ENCODE results near the gene C1QC.

C1QC gene

DNA sequence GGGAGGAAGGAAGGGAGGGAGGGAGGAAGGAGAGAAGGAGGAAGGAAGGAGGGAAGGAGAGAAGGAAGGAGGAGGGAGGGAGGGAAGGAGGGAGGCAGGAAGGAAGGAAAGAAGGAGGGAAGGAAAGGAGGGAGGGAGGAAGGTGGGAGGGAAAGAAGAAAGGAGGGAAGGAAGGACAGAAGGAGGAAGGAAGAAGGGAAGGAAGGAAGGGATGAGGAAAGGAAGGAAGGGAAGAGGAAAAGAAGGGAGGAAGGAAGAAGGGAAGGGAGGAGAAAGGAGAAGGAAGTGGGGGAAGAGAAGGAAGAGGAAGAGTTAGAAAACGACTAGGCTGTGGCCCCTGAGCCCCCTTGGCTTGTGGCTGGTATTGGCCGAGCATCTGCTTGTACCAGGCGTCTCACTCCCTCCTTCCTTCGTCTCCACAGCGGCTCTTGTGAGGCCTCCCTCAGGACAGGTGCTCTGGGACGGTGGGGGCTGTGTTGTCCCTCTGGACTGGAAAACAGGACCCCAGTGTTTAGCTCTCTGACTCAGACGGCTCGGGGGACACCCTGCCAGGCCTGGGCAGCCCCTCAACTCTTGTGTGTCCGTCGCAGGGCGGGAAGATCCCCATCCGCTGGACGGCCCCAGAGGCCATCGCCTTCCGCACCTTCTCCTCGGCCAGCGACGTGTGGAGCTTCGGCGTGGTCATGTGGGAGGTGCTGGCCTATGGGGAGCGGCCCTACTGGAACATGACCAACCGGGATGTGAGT is 43.2 kb upstream of the C1QC start:
- no peak for DNase-seq (ENCODE audit: low read depth)
- H3K4me3 ChIP-seq (ENCODE audit: control insufficient read depth, low read depth, low read length) = no peak overlapping the region
- TF ChIP-seq, protein P1, sequence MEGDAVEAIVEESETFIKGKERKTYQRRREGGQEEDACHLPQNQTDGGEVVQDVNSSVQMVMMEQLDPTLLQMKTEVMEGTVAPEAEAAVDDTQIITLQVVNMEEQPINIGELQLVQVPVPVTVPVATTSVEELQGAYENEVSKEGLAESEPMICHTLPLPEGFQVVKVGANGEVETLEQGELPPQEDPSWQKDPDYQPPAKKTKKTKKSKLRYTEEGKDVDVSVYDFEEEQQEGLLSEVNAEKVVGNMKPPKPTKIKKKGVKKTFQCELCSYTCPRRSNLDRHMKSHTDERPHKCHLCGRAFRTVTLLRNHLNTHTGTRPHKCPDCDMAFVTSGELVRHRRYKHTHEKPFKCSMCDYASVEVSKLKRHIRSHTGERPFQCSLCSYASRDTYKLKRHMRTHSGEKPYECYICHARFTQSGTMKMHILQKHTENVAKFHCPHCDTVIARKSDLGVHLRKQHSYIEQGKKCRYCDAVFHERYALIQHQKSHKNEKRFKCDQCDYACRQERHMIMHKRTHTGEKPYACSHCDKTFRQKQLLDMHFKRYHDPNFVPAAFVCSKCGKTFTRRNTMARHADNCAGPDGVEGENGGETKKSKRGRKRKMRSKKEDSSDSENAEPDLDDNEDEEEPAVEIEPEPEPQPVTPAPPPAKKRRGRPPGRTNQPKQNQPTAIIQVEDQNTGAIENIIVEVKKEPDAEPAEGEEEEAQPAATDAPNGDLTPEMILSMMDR (IDR thresholded peaks at IDR 0.05; ENCODE audit: control insufficient read depth, insufficient read depth, low read depth, low read length, missing control alignments) = no peak

DNA sequence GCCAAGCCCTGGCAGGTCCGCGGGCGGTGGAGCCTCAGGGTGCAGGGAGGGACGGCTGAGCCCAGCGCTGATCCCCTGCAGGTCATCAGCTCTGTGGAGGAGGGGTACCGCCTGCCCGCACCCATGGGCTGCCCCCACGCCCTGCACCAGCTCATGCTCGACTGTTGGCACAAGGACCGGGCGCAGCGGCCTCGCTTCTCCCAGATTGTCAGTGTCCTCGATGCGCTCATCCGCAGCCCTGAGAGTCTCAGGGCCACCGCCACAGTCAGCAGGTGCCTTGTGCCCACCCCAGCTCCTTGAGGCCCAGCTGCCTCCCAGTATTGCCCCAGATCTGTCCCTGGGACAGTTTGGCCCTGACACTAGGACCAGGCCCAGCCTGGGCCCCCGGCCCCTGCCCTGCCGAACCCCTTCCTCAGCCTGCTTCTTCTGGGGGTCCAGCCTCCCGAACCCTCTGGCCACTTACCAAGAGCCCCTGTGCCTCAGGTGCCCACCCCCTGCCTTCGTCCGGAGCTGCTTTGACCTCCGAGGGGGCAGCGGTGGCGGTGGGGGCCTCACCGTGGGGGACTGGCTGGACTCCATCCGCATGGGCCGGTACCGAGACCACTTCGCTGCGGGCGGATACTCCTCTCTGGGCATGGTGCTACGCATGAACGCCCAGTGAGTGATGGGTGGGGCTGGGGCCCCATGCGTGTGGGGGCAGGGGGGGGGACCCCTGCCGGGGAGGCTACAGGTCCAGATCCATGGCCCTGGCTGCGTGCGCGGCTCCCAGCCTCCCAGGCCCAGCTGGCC is 42.4 kb upstream of the C1QC start:
- TF ChIP-seq, protein P1 (IDR thresholded peaks at IDR 0.05; ENCODE audit: control insufficient read depth, insufficient read depth, low read depth, low read length, missing control alignments) = no peak
- DNase-seq (ENCODE audit: low read depth) = no peak
- no peak overlapping the region for H3K4me3 ChIP-seq (ENCODE audit: control insufficient read depth, low read depth, low read length)

DNA sequence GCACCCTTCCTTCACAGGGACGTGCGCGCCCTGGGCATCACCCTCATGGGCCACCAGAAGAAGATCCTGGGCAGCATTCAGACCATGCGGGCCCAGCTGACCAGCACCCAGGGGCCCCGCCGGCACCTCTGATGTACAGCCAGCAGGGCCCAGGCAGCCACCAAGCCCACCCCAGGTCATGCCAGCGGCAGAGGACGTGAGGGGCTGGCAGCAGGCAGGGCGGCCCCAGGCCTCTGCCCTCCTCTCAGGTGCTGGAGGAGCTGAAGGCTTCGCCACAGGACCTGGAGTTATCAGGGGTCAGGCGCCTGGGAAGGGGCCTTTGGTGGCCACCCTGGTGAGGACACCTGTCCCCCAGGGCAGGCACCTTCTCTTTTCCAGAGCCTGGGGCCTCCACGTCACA is 41.8 kb upstream of the C1QC start:
- H3K4me3 ChIP-seq (ENCODE audit: control insufficient read depth, low read depth, low read length) = no peak overlapping the region
- DNase-seq (ENCODE audit: low read depth) = no peak
- TF ChIP-seq, protein P1 (IDR thresholded peaks at IDR 0.05; ENCODE audit: control insufficient read depth, insufficient read depth, low read depth, low read length, missing control alignments) = no peak

DNA sequence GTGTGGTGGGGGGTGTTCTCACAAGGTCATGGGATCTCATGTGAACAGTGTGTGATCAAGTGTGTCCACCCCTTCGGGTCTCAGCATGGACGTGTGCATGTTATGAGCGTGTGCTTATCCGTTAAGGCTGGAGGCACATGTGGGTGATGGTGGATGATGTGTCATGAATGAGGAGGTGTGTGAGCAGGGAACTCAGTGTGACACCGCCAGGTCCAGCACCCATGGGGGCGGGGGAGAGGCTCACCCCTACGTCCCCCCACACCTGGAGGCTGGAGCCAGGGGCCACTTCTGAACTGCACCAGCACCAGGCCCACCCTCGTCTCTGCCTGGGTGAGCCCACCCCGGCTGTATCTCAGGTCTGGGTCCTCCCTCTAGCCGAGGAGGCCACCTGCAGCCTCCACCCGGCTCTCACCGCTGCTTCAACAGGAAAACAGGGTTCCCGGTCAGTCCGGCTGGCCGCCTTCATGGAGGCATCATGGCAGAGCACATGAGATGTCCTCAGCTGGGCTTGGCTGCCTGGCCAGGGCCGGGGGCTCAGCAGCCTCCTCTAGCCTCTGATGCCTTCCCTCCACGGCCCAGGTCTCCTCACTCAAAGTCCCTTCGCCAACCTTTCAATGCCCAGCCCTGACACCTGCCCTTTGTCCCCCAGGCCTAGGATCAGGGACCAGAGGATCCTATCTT is 41.2 kb upstream of the C1QC start:
- H3K4me3 ChIP-seq (ENCODE audit: control insufficient read depth, low read depth, low read length) = no peak overlapping the region
- no peak for DNase-seq (ENCODE audit: low read depth)
- TF ChIP-seq, protein P1 (IDR thresholded peaks at IDR 0.05; ENCODE audit: control insufficient read depth, insufficient read depth, low read depth, low read length, missing control alignments) = no peak

DNA sequence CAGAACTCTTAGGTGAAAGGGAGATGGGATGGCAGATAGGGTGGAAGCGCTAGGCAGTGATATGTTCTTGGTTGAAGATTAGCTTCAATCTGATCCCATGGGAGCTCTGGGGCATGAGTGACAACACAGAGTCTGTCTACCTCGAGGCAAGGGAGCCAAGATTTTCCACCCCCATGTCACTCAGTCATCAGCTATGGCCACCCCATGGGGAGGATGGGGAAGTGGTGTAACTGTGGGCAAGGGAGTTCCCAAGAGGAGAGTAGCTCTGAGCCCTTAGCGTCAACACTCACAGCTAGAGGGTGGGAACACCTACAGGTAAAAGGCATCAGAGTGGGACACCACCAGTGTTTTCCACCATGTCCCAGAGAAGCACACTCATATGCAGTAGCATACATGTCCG is 37.3 kb upstream of the C1QC start:
- no peak for DNase-seq (ENCODE audit: low read depth)
- TF ChIP-seq, protein P1 (IDR thresholded peaks at IDR 0.05; ENCODE audit: control insufficient read depth, insufficient read depth, low read depth, low read length, missing control alignments) = no peak
- no peak overlapping the region for H3K4me3 ChIP-seq (ENCODE audit: control insufficient read depth, low read depth, low read length)

DNA sequence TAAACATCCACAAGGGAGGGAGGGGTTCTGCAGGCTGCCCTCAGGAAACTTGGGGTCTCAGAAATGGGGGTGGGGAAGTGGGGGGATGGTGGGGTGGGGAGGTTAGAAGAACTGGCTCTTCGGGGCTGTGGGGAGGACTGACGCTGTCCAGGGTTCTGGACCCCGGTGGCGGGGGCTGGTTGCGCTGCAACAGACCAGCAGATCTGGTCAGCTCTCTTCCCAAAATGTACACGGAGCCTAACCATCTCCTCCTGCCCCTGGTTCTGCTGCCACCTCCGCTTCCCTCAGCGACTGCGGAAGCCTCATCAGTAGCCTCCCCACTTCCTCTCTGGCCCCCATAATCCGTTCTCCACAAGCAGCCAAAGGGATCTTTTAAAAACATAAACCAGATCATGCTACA is 36.3 kb upstream of the C1QC start:
- no peak overlapping the region for H3K4me3 ChIP-seq (ENCODE audit: control insufficient read depth, low read depth, low read length)
- DNase-seq (ENCODE audit: low read depth) = no peak

More for the DNA sequence above, 36.3 kb upstream of the C1QC start:
- TF ChIP-seq, protein P1 (IDR thresholded peaks at IDR 0.05; ENCODE audit: control insufficient read depth, insufficient read depth, low read depth, low read length, missing control alignments) = no peak

Data from AG09309 (cell line).